ENCODE results near the gene SHISA7.

The SHISA7 gene

GRCh38 chr19:55459950-55460657 is 17.0 kb upstream of the SHISA7 start:
- Histone ChIP-seq H3K4me1 (ENCODE audit: insufficient read depth, low read length, poor library complexity, severe bottlenecking) (peaks cover 33% of the 10 kb centered on the region), H3K9me3 (ENCODE audit: insufficient read depth, low read depth, low read length) (no peaks in the 10 kb centered on the region), H3K4me2 (ENCODE audit: low read depth, low read length, poor library complexity, severe bottlenecking) (peak overlapping the region; percentile 86), H2AFZ (ENCODE audit: low read length) (no peak overlapping the region), H3K79me2 (ENCODE audit: insufficient read depth, low read length) (peaks cover 19% of the 10 kb centered on the region), H3K4me3 (ENCODE audit: low read length, poor library complexity, severe bottlenecking) (peak overlapping the region; percentile 98), H4K20me1 (ENCODE audit: insufficient read depth, low read length, poor library complexity, severe bottlenecking) (peaks cover 13% of the 10 kb centered on the region), H3K9me2 (replicated peaks; ENCODE audit: low read depth, low read length) (no peaks in the 10 kb centered on the region), H3K36me3 (ENCODE audit: insufficient read depth, low read length) (no peaks in the 10 kb centered on the region), H3K27me3 (ENCODE audit: insufficient read depth, low read length, poor library complexity, severe bottlenecking) (peaks cover 3% of the 10 kb centered on the region), H3K9ac (ENCODE audit: low read depth, low read length, poor library complexity, severe bottlenecking) (peak overlapping the region; percentile 100), H3F3A (ENCODE audit: low read depth) (0 out of 2 replicates have a peak, but pooled peaks cover 3% of the 10 kb centered on the region)
- TF ChIP-seq, protein P1, sequence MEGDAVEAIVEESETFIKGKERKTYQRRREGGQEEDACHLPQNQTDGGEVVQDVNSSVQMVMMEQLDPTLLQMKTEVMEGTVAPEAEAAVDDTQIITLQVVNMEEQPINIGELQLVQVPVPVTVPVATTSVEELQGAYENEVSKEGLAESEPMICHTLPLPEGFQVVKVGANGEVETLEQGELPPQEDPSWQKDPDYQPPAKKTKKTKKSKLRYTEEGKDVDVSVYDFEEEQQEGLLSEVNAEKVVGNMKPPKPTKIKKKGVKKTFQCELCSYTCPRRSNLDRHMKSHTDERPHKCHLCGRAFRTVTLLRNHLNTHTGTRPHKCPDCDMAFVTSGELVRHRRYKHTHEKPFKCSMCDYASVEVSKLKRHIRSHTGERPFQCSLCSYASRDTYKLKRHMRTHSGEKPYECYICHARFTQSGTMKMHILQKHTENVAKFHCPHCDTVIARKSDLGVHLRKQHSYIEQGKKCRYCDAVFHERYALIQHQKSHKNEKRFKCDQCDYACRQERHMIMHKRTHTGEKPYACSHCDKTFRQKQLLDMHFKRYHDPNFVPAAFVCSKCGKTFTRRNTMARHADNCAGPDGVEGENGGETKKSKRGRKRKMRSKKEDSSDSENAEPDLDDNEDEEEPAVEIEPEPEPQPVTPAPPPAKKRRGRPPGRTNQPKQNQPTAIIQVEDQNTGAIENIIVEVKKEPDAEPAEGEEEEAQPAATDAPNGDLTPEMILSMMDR (conservative IDR thresholded peaks at IDR 0.05; ENCODE audit: low read length) = no peak
- TF ChIP-seq EZH2phosphoT487 (IDR thresholded peaks at IDR 0.05; ENCODE audit: borderline replicate concordance) = no peak

GRCh38 chr19:55459551-55459949 is 16.4 kb upstream of the SHISA7 start:
- H3K4me2 ChIP-seq (ENCODE audit: low read depth, low read length, poor library complexity, severe bottlenecking) = peak overlapping the region; percentile 86
- peaks cover 19% of the 10 kb centered on the region for H3K79me2 ChIP-seq (ENCODE audit: insufficient read depth, low read length)
- TF ChIP-seq EZH2phosphoT487 (IDR thresholded peaks at IDR 0.05; ENCODE audit: borderline replicate concordance) = no peak
- TF ChIP-seq, protein P1 (conservative IDR thresholded peaks at IDR 0.05; ENCODE audit: low read length) = no peak
- no peaks in the 10 kb centered on the region for H3K9me3 ChIP-seq (ENCODE audit: insufficient read depth, low read depth, low read length)
- H3K27me3 ChIP-seq (ENCODE audit: insufficient read depth, low read length, poor library complexity, severe bottlenecking) = peaks cover 3% of the 10 kb centered on the region
- H3K9me2 ChIP-seq (replicated peaks; ENCODE audit: low read depth, low read length) = no peaks in the 10 kb centered on the region
- H3F3A ChIP-seq (ENCODE audit: low read depth) = 0 out of 2 replicates have a peak, but pooled peaks cover 3% of the 10 kb centered on the region
- peaks cover 33% of the 10 kb centered on the region for H3K4me1 ChIP-seq (ENCODE audit: insufficient read depth, low read length, poor library complexity, severe bottlenecking)
- peak overlapping the region; percentile 100 for H3K9ac ChIP-seq (ENCODE audit: low read depth, low read length, poor library complexity, severe bottlenecking)
- peaks cover 13% of the 10 kb centered on the region for H4K20me1 ChIP-seq (ENCODE audit: insufficient read depth, low read length, poor library complexity, severe bottlenecking)
- peak overlapping the region; percentile 98 for H3K4me3 ChIP-seq (ENCODE audit: low read length, poor library complexity, severe bottlenecking)
- no peak overlapping the region for H2AFZ ChIP-seq (ENCODE audit: low read length)
- H3K36me3 ChIP-seq (ENCODE audit: insufficient read depth, low read length) = no peaks in the 10 kb centered on the region

DNA sequence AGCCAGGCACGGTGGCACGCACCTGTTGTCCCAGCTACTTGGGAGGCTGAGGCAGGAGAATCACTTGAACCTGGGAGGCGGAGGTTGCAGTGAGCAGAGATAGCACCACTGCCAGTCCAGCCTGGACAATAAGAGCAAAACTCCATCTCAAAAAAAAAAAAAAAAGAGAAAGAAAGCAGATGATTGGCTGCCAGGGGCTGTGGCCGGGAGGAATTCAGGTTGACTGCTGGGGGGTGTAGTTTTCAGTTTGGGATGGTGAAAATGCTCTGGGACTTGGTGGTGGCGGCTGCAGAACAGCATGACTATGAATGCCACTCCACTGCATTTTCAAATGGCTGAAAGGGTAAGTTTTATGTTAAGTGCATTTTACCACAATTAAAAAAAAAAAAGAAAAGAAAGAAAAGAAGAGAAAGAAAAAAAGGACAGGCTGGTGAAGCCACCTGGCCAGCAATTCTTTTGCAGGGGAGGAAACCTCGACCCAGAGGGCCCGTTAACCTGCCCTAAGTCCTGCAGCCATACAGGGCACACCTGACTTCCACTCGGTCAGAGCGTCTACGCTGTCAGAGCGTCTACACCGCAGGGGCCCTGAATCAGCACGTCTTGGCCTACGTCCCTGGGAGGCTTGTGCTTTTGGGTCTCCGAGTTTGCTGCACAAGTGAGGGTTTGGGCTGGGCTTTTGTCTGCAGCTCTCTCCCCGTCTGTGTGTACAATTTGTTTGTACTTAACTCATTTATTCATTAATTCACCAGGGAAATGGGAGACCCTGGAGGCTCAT is 14.8 kb upstream of the SHISA7 start:
- 0 out of 2 replicates have a peak, but pooled peaks cover 3% of the 10 kb centered on the region for H3F3A ChIP-seq (ENCODE audit: low read depth)

More for the DNA sequence above, 14.8 kb upstream of the SHISA7 start:
- TF ChIP-seq, protein P1 (conservative IDR thresholded peaks at IDR 0.05; ENCODE audit: low read length) = no peak
- TF ChIP-seq EZH2phosphoT487 (IDR thresholded peaks at IDR 0.05; ENCODE audit: borderline replicate concordance) = no peak
- Histone ChIP-seq H4K20me1 (ENCODE audit: insufficient read depth, low read length, poor library complexity, severe bottlenecking) (peaks cover 13% of the 10 kb centered on the region), H2AFZ (ENCODE audit: low read length) (no peak overlapping the region), H3K4me1 (ENCODE audit: insufficient read depth, low read length, poor library complexity, severe bottlenecking) (peaks cover 33% of the 10 kb centered on the region), H3K9me3 (ENCODE audit: insufficient read depth, low read depth, low read length) (no peaks in the 10 kb centered on the region), H3K79me2 (ENCODE audit: insufficient read depth, low read length) (peaks cover 19% of the 10 kb centered on the region), H3K36me3 (ENCODE audit: insufficient read depth, low read length) (no peaks in the 10 kb centered on the region), H3K27me3 (ENCODE audit: insufficient read depth, low read length, poor library complexity, severe bottlenecking) (peaks cover 3% of the 10 kb centered on the region), H3K9me2 (replicated peaks; ENCODE audit: low read depth, low read length) (no peaks in the 10 kb centered on the region), H3K4me3 (ENCODE audit: low read length, poor library complexity, severe bottlenecking) (no peak overlapping the region), H3K4me2 (ENCODE audit: low read depth, low read length, poor library complexity, severe bottlenecking) (no peak overlapping the region), H3K9ac (ENCODE audit: low read depth, low read length, poor library complexity, severe bottlenecking) (no peak overlapping the region)
